ENCODE data around the gene YY1AP1. TPM values are rescaled to one million over a fixed set of nuclear protein-coding genes. Genes with fewer than 3 reads are reported as not detected.
"Not testable (repeated sequence)": the region's sequence is repeated elsewhere in the genome, so short reads cannot be mapped to it uniquely, and the experiment has no call there.

YY1AP1 gene
- total RNA-seq, 3 donors from 2014 or later: 55.8 to 114 (median 56.7) TPM

- no peaks in the 10 kb centered on the region for H3K36me3 ChIP-seq (ENCODE audit: low read depth)
- TF ChIP-seq, protein P1, sequence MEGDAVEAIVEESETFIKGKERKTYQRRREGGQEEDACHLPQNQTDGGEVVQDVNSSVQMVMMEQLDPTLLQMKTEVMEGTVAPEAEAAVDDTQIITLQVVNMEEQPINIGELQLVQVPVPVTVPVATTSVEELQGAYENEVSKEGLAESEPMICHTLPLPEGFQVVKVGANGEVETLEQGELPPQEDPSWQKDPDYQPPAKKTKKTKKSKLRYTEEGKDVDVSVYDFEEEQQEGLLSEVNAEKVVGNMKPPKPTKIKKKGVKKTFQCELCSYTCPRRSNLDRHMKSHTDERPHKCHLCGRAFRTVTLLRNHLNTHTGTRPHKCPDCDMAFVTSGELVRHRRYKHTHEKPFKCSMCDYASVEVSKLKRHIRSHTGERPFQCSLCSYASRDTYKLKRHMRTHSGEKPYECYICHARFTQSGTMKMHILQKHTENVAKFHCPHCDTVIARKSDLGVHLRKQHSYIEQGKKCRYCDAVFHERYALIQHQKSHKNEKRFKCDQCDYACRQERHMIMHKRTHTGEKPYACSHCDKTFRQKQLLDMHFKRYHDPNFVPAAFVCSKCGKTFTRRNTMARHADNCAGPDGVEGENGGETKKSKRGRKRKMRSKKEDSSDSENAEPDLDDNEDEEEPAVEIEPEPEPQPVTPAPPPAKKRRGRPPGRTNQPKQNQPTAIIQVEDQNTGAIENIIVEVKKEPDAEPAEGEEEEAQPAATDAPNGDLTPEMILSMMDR (IDR thresholded peaks at IDR 0.05): no peak
Observed at GRCh38 chr1:155645034-155645598, 43.5 kb downstream of the YY1AP1 start.

GRCh38 chr1:155643230-155643629 lies 45.3 kb downstream of the YY1AP1 start:
- intact Hi-C loops (cut with DNase I, micrococcal nuclease): no loop called here
- TF ChIP-seq, protein P1 (IDR thresholded peaks at IDR 0.05): no peak

More at GRCh38 chr1:155645034-155645598, 43.5 kb downstream of the YY1AP1 start:
- Histone ChIP-seq H3K4me1 (ENCODE audit: low read depth) (peaks cover 3% of the 10 kb centered on the region), H3K4me3 (no peak overlapping the region), H3K9me3 (peaks cover 21% of the 10 kb centered on the region)
- ATAC-seq (no peak), DNase-seq (no peak)
- intact Hi-C loops (cut with DNase I, micrococcal nuclease): no loop called here

GRCh38 chr1:155642559-155643180 lies 45.9 kb downstream of the YY1AP1 start:
- H3K9me3 ChIP-seq: peaks cover 21% of the 10 kb centered on the region
- ATAC-seq; H3K4me1 ChIP-seq (ENCODE audit: low read depth); H3K4me3 ChIP-seq; H3K36me3 ChIP-seq (ENCODE audit: low read depth); DNase-seq; intact Hi-C loops (cut with DNase I, micrococcal nuclease): not testable (repeated sequence)

More at GRCh38 chr1:155643230-155643629, 45.3 kb downstream of the YY1AP1 start:
- DNase-seq (no peak), ATAC-seq (no peak)
- H3K36me3 ChIP-seq (ENCODE audit: low read depth): no peaks in the 10 kb centered on the region
- H3K4me1 ChIP-seq (ENCODE audit: low read depth): peaks cover 2% of the 10 kb centered on the region
- peaks cover 21% of the 10 kb centered on the region for H3K9me3 ChIP-seq
- no peak overlapping the region for H3K4me3 ChIP-seq

DNA sequence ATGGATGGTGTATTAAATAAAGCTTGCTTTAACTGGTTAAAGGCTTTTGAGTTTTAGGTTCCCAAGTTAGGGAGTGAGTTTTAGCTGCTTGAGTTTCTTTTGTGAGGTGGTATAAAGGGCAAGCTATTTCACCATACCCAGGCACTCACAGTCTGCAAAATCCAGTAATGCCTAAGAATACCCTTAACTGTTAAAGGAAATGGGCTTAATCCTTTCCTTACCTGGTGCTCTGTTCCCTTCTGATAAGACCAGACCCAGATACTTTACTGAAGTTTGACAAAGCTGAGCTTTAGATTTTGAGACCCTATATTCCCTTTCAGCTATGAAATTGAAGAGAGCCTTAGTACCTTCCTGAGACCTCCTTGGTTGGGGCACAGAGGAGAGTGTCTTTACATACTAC lies 48.2 kb downstream of the YY1AP1 start:
- intact Hi-C loops (cut with DNase I, micrococcal nuclease): no loop called here
- DNase-seq (no peak), ATAC-seq (no peak)
- TF ChIP-seq, protein P1 (IDR thresholded peaks at IDR 0.05): no peak
- H3K4me1 ChIP-seq (ENCODE audit: low read depth): no peaks in the 10 kb centered on the region
- H3K9me3 ChIP-seq: peaks cover 21% of the 10 kb centered on the region
- H3K4me3 ChIP-seq: no peak overlapping the region
- no peaks in the 10 kb centered on the region for H3K36me3 ChIP-seq (ENCODE audit: low read depth)

- TF ChIP-seq, protein P1 (IDR thresholded peaks at IDR 0.05): no peak
- H3K9me3 ChIP-seq: peaks cover under 1% of the 10 kb centered on the region
- H3K4me3 ChIP-seq: no peak overlapping the region
- no peaks in the 10 kb centered on the region for H3K4me1 ChIP-seq (ENCODE audit: low read depth)
- H3K36me3 ChIP-seq (ENCODE audit: low read depth): no peaks in the 10 kb centered on the region
- ATAC-seq (no peak), DNase-seq (no peak)
- intact Hi-C loops (cut with DNase I, micrococcal nuclease): no loop called here
Observed at GRCh38 chr1:155636397-155637153, 52.0 kb downstream of the YY1AP1 start.

- ATAC-seq; H3K4me3 ChIP-seq; H3K4me1 ChIP-seq (ENCODE audit: low read depth); H3K36me3 ChIP-seq (ENCODE audit: low read depth); intact Hi-C loops (cut with DNase I, micrococcal nuclease); DNase-seq; H3K9me3 ChIP-seq: not testable (repeated sequence)
Observed at GRCh38 chr1:155626428-155626827, 62.1 kb downstream of the YY1AP1 start.

Measured in mucosa of descending colon (tissue), 3 donors.